GM21447 (cell line): ENCODE measurements around the gene SLC47A1.
"Not testable (repeated sequence)": the region's sequence is repeated elsewhere in the genome, so short reads cannot be mapped to it uniquely, and the experiment has no call there.

Experiments
- ATAC-seq: cut with Tn5 transposase; IDR thresholded peaks from one replicate; pipeline ENCODE4 v1.9.1; 2021; ENCODE audit not compliant: unreplicated experiment

The SLC47A1 gene

DNA sequence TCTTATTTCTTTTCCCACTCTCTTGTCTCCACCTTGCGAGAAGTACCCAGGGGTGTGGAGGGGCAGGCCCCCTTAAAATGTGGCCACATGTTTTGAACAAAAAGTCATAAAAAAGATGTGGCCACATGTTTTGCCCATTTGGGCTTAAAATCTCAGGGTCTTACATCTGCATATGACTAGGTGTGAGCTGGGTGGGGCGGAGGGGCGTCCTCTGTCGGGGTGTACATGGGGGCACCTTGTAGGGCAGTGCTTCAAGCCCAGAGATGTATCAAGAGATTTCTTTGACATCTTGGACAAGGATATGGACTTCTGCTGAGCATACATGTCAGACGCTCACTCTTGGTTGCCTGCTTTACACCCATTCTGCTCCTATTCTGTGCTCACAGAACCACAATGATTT, 13.0 kb upstream of the SLC47A1 start:
- no peak for ATAC-seq

DNA sequence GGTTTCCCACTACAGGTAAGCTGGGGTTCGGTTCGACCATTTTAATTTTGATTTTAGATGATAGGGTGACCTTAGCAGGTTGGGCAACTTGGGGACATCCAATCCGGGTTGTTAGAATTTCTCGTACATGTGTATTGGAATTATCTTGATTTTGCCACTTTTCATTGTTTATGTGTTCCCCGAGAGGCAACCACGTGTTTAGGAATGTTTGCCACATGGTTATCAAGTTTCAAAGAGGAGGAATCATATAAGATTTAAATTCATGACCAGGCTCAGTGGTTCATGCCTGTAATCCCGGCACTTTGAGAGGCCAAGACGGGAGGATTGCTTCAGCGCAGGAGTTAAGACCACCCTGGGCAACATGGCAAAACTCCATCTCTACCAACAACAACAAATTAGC, 10.0 kb upstream of the SLC47A1 start:
- ATAC-seq: no peak

DNA sequence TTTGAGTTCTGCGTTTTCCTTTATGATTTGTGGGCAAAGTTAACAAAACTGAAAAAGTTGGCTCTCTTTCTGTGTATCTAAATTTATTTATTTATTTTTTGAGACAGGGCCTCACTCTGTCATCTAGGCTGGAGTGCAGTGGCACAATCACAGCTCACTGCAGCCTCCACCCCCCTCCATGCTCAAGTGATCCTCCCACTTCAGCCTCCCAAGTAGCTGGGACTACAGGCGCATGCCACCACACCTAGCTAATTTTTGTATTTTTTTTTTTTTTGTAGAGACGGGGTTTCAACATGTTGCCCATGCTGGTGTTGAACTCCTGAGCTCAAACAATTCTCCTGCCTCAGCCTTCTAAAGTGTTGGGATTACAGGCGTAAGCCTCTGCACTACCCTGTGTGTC, 6.7 kb upstream of the SLC47A1 start:
- ATAC-seq: not testable (repeated sequence)

DNA sequence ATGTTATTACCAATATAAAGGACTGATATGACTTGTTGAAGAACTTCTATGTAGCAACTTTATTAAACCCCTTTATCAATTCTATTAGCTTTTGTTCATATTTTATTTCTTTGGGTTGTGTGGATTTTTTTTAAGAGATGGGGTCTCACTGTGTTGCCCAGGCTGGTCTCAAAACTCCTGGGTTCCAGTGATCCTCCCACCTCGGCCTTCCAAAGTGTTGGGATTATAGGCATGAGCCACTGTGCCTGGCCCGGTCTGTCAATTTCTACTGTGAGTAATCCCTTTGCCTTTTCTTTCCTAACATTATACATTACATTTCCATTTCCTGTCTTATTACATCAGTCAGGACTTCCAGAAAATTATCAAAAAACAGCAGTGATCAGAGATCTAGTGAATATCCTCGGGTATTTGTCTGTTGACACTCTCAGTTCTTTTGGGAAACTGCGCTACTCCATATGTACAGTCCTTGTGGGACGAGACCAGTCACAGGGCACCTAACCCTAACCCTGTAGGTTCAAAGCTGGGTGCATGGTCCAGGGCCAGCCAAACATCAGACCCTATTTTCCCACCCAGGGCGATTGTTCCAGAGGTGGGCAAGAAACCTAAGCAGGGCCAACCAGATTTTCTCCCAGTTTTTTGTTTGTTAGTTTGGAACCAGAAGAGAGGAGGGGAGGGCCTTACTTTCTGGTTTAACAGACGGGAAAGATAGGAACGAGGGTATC, 1.7 kb upstream of the SLC47A1 start:
- no peak for ATAC-seq

DNA sequence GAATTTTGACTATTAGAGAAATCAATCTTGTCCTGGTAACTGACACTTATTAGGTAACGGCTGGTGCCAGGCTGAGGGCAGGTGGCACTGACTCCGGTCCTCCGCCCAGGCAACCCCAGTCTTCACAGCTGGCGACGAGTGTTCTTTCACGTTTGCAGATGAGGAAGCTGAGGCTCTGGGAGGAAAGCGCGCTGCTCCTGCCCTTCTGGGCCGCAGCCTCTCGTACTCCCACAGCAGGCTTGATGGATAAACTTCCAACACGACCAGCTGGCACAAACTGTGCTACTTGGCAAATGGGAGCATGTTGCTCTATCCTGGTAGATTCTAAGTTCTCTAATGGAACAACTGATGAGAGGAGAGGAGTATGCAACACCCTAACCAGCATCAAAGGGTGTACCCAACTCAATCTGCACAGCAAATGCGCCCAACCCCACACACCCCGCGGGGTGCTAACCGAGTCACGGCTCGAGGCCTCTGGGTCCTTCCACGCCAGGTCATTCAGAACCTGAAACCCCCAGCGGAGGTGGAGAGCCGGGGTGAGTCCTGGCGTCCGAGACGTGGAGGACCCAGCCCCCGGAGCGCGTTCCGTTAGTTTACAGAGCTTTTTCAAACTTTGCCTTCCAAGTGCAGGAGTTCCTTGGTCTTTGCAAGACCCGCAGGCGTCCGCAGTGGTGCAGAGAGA, 477 bp upstream of the SLC47A1 start:
- ATAC-seq: no peak

GRCh38 chr17:19534562-19535149, 1.0 kb downstream of the SLC47A1 start:
- no peak for ATAC-seq

GRCh38 chr17:19537111-19537510, 3.5 kb downstream of the SLC47A1 start:
- no peak for ATAC-seq

- ATAC-seq: no peak
Measured at GRCh38 chr17:19538095-19539039, 4.7 kb downstream of the SLC47A1 start.

GRCh38 chr17:19539040-19539399, 5.4 kb downstream of the SLC47A1 start:
- ATAC-seq: no peak

DNA sequence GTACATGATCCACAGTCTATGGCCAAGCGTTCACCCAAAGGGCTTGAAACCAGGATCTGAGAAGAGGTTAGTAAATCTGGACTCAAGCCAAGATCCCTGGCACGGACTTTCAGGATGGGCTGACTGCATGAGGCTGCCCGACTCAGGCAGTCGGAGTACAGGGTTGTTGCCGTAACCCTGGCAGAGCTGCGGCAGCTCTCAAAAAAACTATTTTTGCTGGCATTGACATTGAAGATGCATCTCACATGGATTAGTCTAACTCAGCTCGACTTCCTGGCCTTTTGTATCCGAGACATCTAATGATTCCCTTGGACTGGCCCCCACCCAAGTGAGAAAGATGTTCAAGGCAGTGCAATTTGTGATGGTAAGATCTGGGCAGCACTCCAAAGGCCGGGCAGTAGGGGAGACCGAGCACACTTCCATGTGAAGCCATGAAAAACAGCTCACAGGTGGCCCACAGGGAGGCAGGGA, 6.2 kb downstream of the SLC47A1 start:
- no peak for ATAC-seq

DNA sequence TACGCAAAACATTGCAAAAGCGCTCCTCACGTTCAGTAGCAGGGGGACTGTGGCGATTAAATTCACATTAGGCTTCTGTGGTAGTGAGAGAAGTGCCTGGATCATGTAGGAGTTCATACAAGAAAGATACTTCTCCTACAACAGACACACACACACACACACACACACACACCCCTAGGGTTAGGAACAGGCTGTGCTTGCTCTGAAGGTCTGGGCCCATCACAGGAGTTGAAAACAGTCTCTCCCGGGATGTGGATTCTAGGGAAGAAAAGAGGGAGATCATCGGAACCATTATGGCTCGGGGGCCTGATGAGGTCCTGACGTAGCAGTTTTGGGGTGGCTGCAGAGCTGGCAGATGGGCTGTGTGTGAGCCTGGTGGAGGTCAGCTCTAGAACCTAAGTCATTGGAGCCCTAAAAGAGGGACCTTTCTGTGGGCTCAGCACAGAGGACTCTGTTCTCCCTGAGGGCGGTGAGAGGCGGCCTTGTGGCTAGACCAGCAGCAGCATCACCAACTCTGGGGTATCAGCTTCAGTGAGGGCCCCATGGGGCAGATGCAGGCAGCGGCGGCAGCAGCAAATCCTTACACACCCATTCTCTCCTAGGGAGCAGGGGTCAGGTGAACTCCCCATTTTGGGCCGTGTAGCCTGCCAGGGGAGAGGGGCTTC, 7.2 kb downstream of the SLC47A1 start:
- ATAC-seq: no peak

DNA sequence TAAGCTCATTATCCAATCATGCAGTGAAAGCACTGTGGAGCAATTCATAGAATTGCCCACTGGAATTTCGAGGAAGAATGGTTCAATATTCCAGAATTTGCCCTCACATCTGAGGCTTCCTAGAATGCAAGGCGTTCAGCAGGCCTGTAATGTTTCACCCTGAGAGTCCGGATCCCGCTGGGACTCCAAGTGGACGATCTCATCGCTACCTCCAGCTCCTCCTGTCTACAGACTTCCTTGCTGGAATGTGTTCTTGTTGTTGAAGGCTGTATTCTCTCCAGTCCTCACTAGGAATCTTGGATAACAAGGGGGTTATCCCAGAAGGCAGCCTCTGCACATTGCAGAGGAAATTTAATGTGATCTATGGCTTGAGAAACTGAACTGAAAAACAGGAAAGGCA, 7.8 kb downstream of the SLC47A1 start:
- ATAC-seq: no peak

DNA sequence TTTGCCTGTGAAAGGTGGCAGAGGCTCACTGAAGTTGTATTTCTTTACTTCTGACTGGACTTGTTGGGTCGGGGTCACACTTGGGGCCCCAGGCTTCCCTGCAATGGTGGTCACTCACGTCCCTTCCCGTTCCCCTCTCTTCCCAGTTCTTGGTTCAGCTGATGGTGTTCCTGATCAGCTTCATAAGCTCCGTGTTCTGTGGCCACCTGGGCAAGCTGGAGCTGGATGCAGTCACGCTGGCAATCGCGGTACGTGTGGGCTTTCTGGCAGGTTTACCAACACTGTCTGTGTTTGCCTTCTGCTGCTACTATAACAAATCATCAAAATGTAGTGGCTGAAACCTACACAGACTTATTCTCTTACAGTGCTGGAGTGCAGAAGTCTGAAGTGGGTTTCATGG, 8.6 kb downstream of the SLC47A1 start:
- no peak for ATAC-seq

DNA sequence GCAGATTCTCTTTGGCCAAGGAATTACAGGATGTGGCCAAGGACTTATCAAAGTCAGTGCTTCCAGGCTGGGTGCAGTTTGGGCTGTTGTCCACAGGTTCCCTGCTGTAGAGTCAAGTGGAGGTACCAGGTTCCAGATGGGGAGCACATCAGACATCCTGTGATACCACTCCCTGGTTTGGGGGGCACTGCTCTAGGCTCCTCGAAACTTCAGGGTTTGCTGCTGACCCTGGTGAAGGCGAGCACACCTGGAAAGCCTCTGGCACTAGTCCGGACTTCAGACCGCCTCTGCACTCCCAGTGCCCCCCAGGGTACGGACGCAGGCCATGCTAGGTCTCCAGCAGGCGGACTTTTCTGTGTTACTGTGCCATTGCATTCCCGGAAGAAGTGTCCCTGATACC, 10.7 kb downstream of the SLC47A1 start:
- ATAC-seq: no peak

DNA sequence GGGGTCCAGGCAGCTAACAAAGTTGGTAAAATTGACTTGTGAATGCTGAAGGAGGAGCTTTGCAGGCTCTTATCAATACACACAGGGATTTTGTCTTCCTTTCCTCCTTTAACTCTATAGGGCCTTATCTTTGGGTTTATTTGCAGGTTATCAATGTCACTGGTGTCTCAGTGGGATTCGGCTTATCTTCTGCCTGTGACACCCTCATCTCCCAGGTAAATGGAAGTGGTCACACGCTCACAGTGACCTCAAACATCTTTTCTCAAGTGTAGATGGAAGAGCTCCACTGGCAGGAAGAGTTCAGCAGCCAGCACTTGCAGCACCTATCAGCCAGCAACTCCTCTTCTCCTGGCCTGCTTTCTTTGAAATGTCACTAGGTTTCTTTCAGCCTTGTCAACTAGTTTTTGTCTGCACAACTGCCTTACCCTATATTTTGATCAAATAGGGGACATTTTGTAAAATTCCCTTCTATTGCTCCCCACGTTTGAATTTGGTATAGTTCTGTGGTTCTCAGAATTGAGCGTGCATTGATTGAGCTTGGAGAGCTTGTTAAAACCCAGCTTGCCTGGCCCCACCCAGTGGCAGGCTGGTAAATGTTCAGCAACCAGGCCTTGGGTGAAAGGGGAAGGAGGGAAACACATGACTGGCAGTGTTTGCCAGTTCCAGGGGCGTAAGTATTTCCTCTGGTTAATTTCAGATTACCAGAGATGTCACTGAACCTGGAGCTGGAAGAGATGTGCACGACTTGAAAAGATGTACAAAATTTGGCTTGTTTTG, 12.8 kb downstream of the SLC47A1 start:
- ATAC-seq: no peak

DNA sequence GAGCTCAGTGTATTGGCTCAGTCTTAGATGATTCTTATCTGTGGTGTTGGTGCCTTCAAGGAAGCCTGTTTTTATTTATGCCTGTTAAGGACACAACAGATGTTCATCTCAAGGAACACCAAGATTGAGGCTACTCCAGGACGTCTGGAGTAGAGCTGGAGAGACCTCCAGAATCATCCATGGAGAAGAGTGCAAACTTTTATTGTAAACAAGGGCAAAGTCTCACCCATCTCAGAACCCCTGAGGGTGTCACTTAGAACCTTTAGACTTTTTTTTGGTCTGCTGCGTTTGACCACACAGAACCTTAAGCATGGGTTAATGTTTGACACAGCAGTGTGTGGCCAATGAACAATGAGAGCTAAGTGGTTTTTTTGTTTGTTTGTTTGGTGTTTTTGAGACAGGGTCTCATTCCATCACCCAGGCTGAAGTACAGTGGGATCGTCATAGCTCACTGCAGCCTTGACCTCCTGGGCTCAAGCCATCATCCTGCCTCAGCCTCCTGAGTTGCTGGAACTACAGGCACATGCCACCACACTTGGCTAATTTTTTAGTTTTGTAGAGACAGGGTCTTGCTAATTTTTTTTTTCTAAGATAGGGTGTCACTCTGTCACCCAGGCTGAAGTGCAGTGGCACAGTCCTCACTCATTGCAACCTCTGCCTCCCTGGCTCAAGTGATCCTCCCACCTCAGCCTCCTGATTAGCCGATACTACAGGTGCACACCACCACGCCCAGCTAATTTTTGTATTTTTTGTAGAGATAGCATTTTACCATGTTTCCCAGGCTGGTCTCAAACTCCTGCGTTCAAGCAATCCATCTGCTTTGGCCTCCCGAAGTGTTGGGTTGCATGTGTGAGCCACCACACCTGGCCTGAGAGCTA, 16.3 kb downstream of the SLC47A1 start:
- ATAC-seq: no peak

GRCh38 chr17:19551165-19551564, 17.5 kb downstream of the SLC47A1 start:
- ATAC-seq: no peak

GRCh38 chr17:19551591-19552148, 18.0 kb downstream of the SLC47A1 start:
- no peak for ATAC-seq

- ATAC-seq: no peak
Measured at GRCh38 chr17:19553036-19553435, 19.4 kb downstream of the SLC47A1 start.
